Heart left ventricle (tissue), 16 donors: ENCODE results near the gene MTCH1. TPM values are rescaled to one million over a fixed set of nuclear protein-coding genes. Genes with fewer than 3 reads are reported as not detected.
A peak's percentile ranks its signal among the peaks of the same experiment; 100 is the strongest.

Source experiments
- ATAC-seq, 4 donors: fragments of 200-7000 bp; cut with Tn5 transposase; one replicate each; pipeline ENCODE4 v1.9.1; 2020 to 2022; ENCODE audit warnings: moderate library complexity in 4 of 4, mild to moderate bottlenecking in 3 of 4, moderate number of reproducible peaks in 1 of 4
- DNase-seq, 5 donors: peaks; one replicate each; pipeline ENCODE4 v3.0.0-alpha.2; 2020
- H3K27ac ChIP-seq, 12 donors: fragments of 200-600 bp; sonication (generic) in 4 of 12; one replicate each; pipeline versions ENCODE4 v1.5.0 to v1.8.0; 2016 to 2022; ENCODE audit warnings: mild to moderate bottlenecking in 2 of 12
- H3K27me3 ChIP-seq, 9 donors: fragments of 200-600 bp; sonication (generic) in 2 of 9; one replicate each; pipeline versions ENCODE4 v1.5.1 to v1.8.0; 2016 to 2022; ENCODE audit warnings: mild to moderate bottlenecking in 3 of 9
- H3K36me3 ChIP-seq, 9 donors: fragments of 200-600 bp; sonication (generic) in 2 of 9; one replicate each; pipeline versions ENCODE4 v1.5.0 to v1.8.0; 2018 to 2022; ENCODE audit warnings: mild to moderate bottlenecking in 2 of 9
- H3K4me1 ChIP-seq, 12 donors: fragments of 200-600 bp; sonication (generic) in 4 of 12; one replicate each; pipeline versions ENCODE4 v1.5.0 to v1.8.0; 2016 to 2022; ENCODE audit warnings: mild to moderate bottlenecking in 3 of 12
- H3K4me3 ChIP-seq, 12 donors: fragments of 200-600 bp; sonication (generic) in 4 of 12; one replicate each; pipeline versions ENCODE4 v1.5.0 to v1.8.0; 2017 to 2022; ENCODE audit warnings: mild to moderate bottlenecking in 9 of 12, moderate library complexity in 4 of 12
- H3K9me3 ChIP-seq, 12 donors: fragments of 200-600 bp; sonication (generic) in 4 of 12; one replicate each; pipeline versions ENCODE4 v1.5.0 to v1.8.0; 2016 to 2022; ENCODE audit warnings: mild to moderate bottlenecking in 1 of 12
- POLR2A ChIP-seq, 2 donors: fragments of 450-650 bp; IDR thresholded peaks; one replicate each; pipeline ENCODE4 v1.6.1; 2017; ENCODE audit warnings: antibody characterized with exemption in 2 of 2, mild to moderate bottlenecking in 2 of 2, moderate library complexity in 2 of 2
- WGBS, 4 donors: extraction: QIAGEN DNeasy Blood & Tissue Kit in 2 of 4; methylation state at CpG; one replicate each; pipeline versions ENCODE4 v1.1.5 to v1.1.7; 2013 to 2018; 5-methylcytosine and 5-hydroxymethylcytosine counted together
- intact Hi-C, 10 donors: fragments of 100-400 bp; cut with DNase I; formaldehyde crosslinking; loops; one replicate each; pipeline versions ENCODE4 v1.11.1 to v1.14.2; 2022
- polyA plus RNA-seq, 2 donors: library from polyadenylated mRNA; stranded (reverse); fragments of 200-250 nt; gene quantifications; one replicate each; pipeline ENCODE4 v1.2.3, GENCODE V29; 2013
- total RNA-seq, 9 donors: library from RNA; depleted of rRNA in 2 of 9; stranded (reverse); fragments of >200 nt in 2 of 9; fragmentation: NEBNext Ultra II Directional in 3 of 9; extraction: Animal tissue kit (Norgen Biotek cat#: 25700) in 3 of 9; gene quantifications; one replicate each; pipeline versions ENCODE4 v1.1.0 to v1.2.4, GENCODE V29; 2016 to 2023
- TF ChIP-seq, protein P1 (sequence below), 12 donors: fragments of 200-600 bp; sonication (generic) in 4 of 12; IDR thresholded peaks; one replicate each; pipeline versions ENCODE4 v1.5.0 to v1.8.0; 2018 to 2022; ENCODE audit warnings: antibody characterized with exemption in 12 of 12, mild to moderate bottlenecking in 5 of 12
- donor health status: ischemic (EF 13 %, LVEDD 7.1; RV severe dilation, severe dysfunction).
- donor health status: healthy with polysubstance abuse.
- donor health status: DM: no; HTN: yes; CAD: no.
- donor health status: DM: no; HTN: no; CAD: no.
- donor health status: ischemic (EF 25% LVEDD 6.9; RV normal size, moderate dysfunction).
- donor health status: ischemic (EF 25% LVEDD 5.7; RV mildly dilated, moderate dysfunction).
- donor health status: healthy.
- donor health status: DM: yes; HTN: yes; CAD: no.
- donor health status: ischemic (EF 35%, LVEDD 5.7; RV mildly dilated, moderate dysfunction).
- donor health status: nonischemic (EF 11% LVEDD 7.7; RV severe dilation, severe dysfunction).
- donor health status: DM: yes; HTN: yes; CAD: no.
- donor health status: PGD.
- donor health status: ischemic (EF 29% LVEDD 5.4; RV normal size, mild dysfunction).
- donor health status: nonischemic (EF 23%, LVEDD 6.1; RV moderate dilation, normal function).

MTCH1 gene
- total and polyA plus RNA-seq, 11 donors, result 104 to 367 (median 193) TPM

DNA sequence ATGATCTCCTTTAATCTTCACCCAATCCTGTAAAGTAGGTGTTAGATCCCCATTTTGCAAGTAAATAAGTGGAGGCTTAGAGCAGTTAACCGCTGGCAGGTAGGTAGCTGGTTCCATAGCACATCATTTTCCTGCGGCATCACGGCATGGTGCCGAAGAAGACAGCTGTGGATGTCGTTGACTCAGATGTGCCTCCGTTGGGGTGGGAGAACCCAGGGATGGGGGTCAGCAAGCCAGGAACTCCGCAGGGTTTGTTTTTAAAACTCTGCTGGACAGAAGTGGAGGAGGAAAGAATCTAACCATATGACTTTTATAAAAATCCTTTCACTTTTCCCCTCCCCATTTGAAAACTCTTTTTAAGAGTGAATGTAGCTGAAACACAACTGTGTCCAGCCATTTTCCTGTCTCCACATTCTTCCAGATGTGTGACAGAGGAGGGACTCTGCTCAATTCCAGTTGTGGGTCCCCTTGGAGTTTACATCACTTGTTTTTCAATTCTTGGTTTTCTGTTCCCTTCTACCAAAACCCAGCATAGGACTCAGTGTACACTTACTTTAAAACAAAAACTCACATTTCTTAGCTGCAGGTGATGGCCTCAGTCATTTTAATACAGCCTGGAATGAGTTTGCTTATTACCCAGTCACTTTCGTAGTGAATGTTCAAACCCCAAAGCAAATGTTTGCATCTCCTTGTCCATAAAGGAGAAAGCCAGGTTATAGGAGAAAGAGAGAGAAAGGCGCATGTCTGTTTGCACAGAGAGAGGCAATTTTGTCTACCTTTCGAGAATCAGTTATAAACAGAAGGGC lies 59.1 kb downstream of the MTCH1 start:
- WGBS, 4 donors, result 72 to 84% (median 82%) methylated on average over 10 of the region's 10 CpGs
- H3K36me3 ChIP-seq, result peaks cover 0 to 40% (median 36%) of the 10 kb centered on the region in 9 donors
- peak overlapping the region in 11 of 12 donors; percentile 0 to 76 (median 37) for H3K27ac ChIP-seq
- peaks cover 0 to 43% (median 16%) of the 10 kb centered on the region in 12 donors for H3K4me1 ChIP-seq
- TF ChIP-seq POLR2A (IDR thresholded peaks at IDR 0.05), result no peak
- TF ChIP-seq, protein P1, sequence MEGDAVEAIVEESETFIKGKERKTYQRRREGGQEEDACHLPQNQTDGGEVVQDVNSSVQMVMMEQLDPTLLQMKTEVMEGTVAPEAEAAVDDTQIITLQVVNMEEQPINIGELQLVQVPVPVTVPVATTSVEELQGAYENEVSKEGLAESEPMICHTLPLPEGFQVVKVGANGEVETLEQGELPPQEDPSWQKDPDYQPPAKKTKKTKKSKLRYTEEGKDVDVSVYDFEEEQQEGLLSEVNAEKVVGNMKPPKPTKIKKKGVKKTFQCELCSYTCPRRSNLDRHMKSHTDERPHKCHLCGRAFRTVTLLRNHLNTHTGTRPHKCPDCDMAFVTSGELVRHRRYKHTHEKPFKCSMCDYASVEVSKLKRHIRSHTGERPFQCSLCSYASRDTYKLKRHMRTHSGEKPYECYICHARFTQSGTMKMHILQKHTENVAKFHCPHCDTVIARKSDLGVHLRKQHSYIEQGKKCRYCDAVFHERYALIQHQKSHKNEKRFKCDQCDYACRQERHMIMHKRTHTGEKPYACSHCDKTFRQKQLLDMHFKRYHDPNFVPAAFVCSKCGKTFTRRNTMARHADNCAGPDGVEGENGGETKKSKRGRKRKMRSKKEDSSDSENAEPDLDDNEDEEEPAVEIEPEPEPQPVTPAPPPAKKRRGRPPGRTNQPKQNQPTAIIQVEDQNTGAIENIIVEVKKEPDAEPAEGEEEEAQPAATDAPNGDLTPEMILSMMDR (IDR thresholded peaks at IDR 0.05), result no peak
- H3K27me3 ChIP-seq, result no peaks in the 10 kb centered on the region
- DNase-seq (no peak), ATAC-seq (peak in 1 of 4 donors; percentile 34)
- no peaks in the 10 kb centered on the region for H3K9me3 ChIP-seq
- no peak overlapping the region for H3K4me3 ChIP-seq
- intact Hi-C loops, result loop anchor here in 1 of 10 donors (5.0 kb wide), 1 partner anchor 40 kb away; no protein-coding TSS in a partner anchor

DNA sequence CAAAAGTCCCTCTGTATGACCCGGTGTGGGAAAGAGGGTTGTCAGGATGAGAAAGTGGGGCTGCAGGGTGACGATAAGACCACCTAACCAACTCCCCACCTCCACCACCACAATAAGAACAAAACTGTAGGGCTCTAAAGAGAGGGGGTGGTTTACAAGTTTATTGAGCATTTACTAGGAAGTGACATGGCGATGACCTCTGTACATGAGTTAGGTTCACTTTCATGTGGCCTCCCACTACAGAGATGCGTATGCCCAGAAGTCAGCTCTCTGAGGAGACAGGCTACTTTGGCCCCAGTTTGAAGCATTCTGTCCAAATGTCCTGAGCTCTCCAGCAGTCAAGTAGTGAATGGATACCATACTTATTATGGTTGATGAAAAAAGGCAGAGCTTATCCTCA lies 60.2 kb downstream of the MTCH1 start:
- Histone ChIP-seq H3K4me3 (no peak overlapping the region), H3K9me3 (no peaks in the 10 kb centered on the region), H3K27ac (no peak overlapping the region), H3K36me3 (peaks cover 0 to 51% (median 44%) of the 10 kb centered on the region in 9 donors), H3K4me1 (peaks cover 0 to 40% (median 18%) of the 10 kb centered on the region in 12 donors), H3K27me3 (no peaks in the 10 kb centered on the region)
- 93 to 97% (median 95%) methylated on average over 4 of the region's 4 CpGs for WGBS, 4 donors
- no peak for ATAC-seq
- intact Hi-C loops, result loop anchor here in 1 of 10 donors (5.0 kb wide), 1 partner anchor 41 kb away; no protein-coding TSS in a partner anchor
- DNase-seq, result no peak
- no peak for TF ChIP-seq POLR2A (IDR thresholded peaks at IDR 0.05)

DNA sequence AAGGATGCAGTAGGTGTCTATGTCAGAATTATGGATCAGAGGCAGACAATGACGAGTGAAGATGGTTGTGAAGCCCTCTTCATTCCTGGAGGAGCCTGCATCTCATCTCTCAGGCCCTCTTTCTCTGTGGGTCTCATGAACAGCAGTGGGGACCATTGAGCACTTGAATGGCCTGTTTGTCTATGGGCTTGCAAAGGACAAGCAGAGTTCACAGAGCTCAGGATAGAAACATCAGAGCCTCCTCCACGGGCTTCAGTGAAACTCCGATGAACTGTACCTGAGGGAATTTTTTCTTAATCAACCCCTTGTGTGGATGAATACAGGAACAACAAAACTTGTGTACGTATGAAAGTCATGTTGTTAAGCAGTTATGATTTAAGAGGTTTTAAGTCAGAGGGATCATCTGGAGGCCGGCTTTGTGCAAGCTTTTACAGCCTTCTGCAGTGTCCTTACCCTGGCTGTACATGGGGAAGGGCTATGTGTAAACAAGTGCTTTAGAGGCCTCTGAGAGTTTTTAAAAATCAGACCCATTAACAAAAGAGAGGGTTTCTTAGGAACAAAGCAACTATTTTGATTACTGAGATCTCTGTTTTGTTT lies 61.1 kb downstream of the MTCH1 start:
- Histone ChIP-seq H3K27me3 (no peaks in the 10 kb centered on the region), H3K4me3 (no peak overlapping the region), H3K9me3 (no peaks in the 10 kb centered on the region), H3K4me1 (peaks cover 0 to 40% (median 20%) of the 10 kb centered on the region in 12 donors), H3K36me3 (peaks cover 0 to 60% (median 54%) of the 10 kb centered on the region in 9 donors), H3K27ac (no peak overlapping the region)
- ATAC-seq (no peak), DNase-seq (no peak)
- TF ChIP-seq, protein P1 (IDR thresholded peaks at IDR 0.05), result no peak
- no peak for TF ChIP-seq POLR2A (IDR thresholded peaks at IDR 0.05)
- WGBS, 4 donors, result 85 to 87% (median 86%) methylated on average over 5 of the region's 5 CpGs
- intact Hi-C loops, result loop anchor here in 1 of 10 donors (5.0 kb wide), 1 partner anchor 42 kb away; no protein-coding TSS in a partner anchor

DNA sequence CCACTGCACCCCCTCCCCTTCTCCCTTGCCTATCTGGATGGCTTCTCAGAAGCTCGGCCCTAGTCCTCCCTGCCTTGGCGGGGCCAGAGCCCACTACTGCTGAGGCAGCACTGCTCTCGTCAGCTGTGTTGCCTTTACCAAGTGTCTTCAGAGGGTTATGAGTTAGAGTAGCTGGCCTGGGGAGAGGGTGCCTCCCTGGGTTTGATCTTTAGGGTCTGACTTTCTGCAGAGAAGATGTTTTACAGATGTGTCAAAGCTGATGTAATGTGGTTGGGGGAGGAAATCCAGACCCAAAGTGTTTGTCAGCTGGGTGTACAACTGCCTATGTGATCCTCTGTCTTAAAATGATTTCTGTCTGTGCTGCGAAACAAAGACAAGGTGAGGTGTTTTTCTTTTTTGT lies 61.9 kb downstream of the MTCH1 start:
- TF ChIP-seq, protein P1 (IDR thresholded peaks at IDR 0.05), result no peak
- TF ChIP-seq POLR2A (IDR thresholded peaks at IDR 0.05), result no peak
- no peak for ATAC-seq
- 87 to 97% (median 89%) methylated on average over 4 of the region's 4 CpGs for WGBS, 4 donors
- intact Hi-C loops, result no loop called here
- Histone ChIP-seq H3K4me1 (peaks cover 0 to 39% (median 23%) of the 10 kb centered on the region in 12 donors), H3K27me3 (no peaks in the 10 kb centered on the region), H3K36me3 (peaks cover 0 to 68% (median 59%) of the 10 kb centered on the region in 9 donors), H3K27ac (no peak overlapping the region), H3K9me3 (no peaks in the 10 kb centered on the region), H3K4me3 (no peak overlapping the region)
- no peak for DNase-seq
